Lung microvascular endothelial cell (primary cell): ENCODE data around the gene SEC24C. TPM values are rescaled to one million over a fixed set of nuclear protein-coding genes. Genes with fewer than 3 reads are reported as not detected.
"Not testable (repeated sequence)": the region's sequence is repeated elsewhere in the genome, so short reads cannot be mapped to it uniquely, and the experiment has no call there.

ENCODE experiments used
- DNase-seq, 2 donors: peaks; one replicate each; pipeline versions ENCODE4 v3.0.0 to v3.0.0-alpha.2; 2010; ENCODE audit warnings: low read depth in 2 of 2
- total RNA-seq: library from RNA; depleted of rRNA; stranded (reverse); fragments of >200 nt; gene quantifications from 2 replicates; pipeline ENCODE4 v1.2.1, GENCODE V29; 2014

Gene SEC24C
- total RNA-seq, 1 donor from 2014 or later = 52.8 TPM

DNA sequence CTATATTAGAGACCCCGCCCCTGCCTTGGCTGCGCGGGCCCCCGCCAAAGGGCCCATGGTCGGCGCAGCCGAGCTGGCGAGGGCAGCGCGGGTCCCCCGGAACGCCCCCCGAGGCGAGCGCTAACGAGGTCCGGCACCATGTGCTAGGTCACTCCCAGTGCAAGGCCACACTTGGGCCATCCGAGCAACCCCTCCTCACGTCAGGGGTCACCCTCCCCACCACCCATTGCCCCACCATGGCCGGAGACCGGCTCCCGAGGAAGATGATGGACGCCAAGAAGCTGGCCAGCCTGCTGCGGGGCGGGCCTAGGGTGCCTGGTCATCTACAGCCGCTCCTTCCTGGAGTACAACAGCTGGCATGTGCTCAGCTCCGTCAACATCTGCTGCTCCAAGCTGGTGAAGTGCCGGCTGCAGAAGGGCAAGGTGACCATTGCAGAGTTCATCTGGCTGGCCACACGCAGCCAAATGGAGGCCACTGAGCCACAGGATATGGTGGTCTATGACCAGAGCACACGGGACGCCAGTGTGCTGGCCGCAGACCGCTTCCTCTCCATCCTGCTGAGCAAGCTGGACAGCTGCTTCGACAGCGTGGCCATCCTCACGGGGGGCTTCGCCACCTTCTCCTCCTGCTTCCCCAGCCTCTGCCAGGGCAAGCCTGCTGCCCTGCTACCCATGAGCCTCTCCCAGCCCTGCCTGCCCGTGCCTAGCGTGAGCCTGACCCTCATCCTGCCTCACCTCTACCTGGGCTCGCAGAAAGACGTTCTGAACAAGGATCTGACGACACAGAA is 12.4 kb upstream of the SEC24C start:
- DNase-seq = no peak

DNA sequence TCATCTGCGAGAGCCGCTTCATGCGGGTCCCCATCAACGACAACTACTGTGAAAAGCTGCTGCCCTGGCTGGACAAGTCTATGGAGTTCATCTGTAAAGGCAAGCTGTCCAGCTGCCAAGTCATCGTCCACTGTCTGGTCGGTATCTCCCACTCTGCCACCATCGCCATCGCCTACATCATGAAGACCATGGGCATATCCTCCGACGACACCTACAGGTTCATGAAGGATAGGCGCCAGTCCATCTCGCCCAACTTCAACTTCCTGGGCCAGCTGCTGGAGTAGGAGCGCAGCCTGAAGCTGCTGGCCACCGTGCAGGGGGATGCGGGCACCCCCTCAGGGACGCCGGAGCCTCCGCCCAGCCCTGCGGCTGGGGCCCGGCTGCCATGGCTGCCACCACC is 11.7 kb upstream of the SEC24C start:
- DNase-seq = no peak

- DNase-seq = no peak
These were observed 11.1 kb upstream of the SEC24C start for GRCh38 chr10:73732931-73733623.

- no peak for DNase-seq
These were observed 10.0 kb upstream of the SEC24C start for GRCh38 chr10:73734028-73734720.

GRCh38 chr10:73734796-73735305 is 9.3 kb upstream of the SEC24C start:
- DNase-seq = no peak

DNA sequence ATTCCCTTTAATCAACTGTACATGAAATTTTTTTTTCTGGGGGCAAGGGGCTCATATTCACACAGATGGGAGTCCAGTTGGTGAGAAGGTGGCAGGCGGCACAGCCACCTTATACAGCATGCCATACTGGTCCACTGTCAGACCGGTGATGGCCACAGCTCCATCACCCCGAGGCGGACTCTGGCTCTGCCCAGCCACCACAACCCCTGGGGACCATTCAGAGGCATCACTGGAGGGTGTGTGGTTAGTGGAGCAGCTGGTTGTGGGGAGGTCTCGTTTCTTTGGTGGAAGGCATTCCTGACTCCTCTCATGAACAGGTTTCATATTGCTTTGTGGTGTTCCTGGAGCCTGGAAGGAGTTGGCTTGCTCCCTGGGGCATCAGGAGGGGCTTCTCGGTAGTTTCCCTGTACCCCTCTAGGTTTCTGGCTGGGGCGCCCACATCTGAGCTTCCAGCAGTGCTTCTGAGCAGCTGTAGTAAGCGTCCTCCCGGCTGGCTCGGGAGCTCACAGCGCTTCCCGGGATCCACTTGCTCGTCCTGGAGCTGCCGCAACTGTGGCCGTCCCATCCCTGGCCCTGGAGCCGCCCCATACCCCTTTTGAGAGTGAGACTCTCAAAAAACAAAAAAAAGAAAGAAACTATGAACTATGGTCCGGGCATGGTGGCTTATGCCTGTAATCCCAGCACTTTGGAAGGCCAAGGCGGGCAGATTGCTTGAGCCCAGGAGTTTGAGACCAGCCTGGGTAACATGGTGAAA is 3.5 kb upstream of the SEC24C start:
- DNase-seq = not testable (repeated sequence)

GRCh38 chr10:73742454-73742734 is 1.8 kb upstream of the SEC24C start:
- no peak for DNase-seq

DNA sequence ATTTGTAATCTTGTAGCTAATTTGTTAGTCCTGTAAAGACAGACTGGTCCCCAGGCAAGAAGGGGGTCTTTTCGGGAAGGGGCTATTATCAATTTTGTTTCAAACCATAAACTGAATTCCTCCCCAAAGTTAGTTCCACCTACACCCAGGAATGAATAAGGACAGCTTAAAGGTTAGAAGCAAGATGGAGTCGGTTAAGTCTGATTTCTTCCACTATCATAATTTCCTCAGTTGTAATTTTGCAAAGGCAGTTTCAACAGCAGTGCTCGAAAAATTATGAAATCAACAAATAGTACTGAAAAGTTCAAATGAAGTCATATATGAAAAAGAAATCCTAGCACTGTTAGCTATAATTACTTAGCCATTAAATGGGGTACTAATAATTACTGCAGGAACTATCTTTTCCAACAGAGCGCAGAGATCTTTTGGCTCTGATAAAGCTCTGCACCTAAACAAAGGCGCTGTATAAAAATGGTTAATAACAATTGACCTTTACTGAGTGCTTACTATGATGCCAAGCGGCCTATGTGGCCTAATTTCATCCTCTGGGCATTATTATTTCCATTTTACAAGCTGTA is 756 bp upstream of the SEC24C start:
- DNase-seq = no peak

DNA sequence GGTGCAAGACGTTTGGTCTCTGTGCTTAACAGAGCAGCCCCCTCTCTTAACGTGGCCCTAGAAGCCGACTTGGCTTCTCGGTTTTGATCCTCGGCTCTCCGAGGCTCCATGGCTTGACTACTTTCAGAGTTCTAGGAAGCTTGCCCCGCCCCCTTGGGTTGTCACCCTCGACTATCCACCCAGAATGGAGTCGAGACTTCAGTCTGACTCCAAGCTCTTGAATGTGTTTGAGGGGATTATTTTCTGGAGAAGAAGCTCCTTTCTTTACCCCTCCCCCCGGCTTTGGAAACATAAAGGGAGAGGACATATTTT is 448 bp downstream of the SEC24C start:
- DNase-seq = peak in 1 of 2 donors; percentile 74

DNA sequence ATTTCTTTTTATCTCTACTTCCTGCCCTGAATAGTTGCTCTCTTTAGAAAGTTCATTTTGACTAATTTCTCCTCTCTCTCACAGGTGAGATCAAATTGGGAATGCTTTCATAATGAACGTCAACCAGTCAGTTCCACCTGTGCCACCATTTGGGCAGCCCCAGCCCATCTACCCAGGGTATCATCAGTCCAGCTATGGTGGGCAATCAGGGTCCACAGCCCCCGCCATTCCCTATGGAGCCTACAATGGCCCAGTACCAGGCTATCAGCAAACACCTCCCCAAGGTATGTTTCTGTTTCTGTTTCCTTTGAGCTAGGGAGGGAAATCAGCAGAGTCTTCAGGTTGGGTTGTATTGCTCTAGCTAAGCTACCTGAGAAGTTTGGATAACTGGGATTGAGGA is 2.5 kb downstream of the SEC24C start:
- no peak for DNase-seq

DNA sequence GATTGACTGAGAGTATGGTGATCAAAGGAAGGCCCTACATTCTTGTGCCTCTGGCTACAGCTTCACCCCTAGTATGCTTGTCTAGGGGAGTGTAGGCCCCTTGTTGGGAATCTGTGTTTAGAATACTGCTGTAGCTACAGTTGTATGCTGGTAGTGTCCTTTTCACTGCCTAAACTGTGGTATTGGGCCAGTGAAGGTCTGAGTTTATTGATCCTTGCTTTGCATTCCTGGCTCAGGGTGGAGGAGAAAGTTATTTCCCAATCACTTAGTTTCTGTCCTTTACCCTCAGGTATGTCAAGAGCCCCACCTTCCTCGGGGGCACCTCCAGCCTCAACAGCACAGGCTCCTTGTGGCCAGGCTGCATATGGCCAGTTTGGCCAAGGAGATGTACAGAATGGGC is 6.6 kb downstream of the SEC24C start:
- DNase-seq = no peak

GRCh38 chr10:73756183-73756582 is 12.0 kb downstream of the SEC24C start:
- no peak for DNase-seq

- DNase-seq = no peak
These were observed 14.7 kb downstream of the SEC24C start for GRCh38 chr10:73758704-73759511.

DNA sequence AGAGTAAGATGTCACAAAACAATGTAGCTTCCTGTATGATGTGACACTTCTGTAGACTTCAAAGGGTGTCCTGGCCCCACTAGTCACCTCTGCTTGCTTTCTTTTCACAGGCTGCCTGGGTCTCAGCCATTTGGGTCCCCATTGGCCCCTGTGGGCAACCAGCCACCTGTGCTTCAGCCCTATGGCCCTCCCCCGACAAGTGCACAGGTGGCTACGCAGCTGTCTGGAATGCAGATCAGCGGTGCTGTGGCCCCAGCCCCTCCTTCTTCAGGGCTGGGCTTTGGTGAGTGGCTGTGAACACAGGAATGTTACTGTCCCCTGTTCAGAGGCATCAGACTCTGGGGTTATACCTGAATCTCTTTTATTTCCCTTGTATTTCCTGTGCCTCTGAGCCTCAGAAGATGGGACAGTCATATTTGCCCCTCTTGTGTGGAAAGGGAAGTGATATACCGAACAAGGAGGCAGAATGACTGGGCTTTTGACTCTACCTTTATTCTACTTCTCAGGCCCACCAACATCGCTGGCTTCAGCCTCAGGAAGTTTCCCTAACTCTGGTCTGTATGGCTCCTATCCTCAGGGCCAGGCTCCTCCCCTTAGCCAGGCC is 15.4 kb downstream of the SEC24C start:
- DNase-seq = no peak

DNA sequence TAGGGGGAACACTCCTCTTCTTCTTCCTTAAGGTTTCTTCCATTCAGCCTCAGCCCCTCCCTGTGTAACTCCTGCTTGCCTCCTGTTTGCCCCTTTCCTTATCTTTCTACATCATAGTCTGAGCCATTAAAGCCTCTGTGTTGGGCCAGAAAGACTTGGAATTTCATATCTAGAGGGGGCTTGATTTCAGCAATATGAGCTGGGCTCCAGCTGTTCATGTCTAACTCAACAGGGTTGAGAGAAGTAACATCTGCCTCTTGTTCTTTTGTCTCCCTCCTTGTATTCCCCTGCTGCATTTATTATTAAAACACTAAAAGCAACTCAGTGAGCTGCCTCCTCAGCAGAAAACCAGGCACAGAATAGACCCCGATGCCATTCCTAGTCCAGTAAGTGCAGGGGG is 17.6 kb downstream of the SEC24C start:
- no peak for DNase-seq

DNA sequence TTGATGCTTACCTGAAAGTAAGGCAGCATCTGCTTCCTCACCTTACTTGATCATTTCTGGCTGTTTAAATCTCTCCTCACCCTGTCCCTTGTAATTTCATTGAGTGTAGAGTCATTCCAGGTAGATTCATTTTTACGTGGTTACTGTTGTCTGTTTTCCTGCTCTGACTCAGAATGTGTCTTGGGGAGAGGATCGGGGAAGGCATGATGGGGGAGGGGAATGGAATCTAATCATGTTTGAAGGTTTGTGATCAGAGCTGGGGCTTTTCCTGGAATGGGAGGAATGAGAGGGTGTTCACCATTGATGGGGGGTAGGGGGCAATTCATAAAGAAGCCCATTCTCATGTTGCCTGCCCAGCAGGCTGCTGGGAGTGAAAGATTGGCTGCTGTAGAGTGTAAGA is 18.7 kb downstream of the SEC24C start:
- DNase-seq = peak in 1 of 2 donors; percentile 32

DNA sequence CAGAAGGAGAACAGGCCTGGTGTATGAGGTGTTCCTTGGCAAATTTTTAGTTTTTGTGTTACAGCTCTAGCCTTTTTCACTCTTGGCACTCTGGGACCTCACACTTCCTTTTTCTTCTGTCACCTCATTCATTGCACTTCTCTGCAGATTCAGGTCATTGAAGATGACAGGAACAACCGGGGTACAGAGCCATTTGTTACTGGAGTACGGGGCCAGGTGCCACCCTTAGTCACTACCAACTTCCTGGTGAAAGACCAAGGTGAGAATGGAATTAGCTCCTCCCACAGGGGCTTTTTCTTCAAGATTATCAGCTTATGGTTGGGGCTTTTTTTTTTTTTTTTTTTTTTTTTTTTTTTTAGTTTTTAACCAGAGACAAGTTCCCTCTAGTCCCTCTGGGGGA is 19.2 kb downstream of the SEC24C start:
- DNase-seq = no peak

- DNase-seq = no peak
These were observed 20.9 kb downstream of the SEC24C start for GRCh38 chr10:73765066-73765465.

DNA sequence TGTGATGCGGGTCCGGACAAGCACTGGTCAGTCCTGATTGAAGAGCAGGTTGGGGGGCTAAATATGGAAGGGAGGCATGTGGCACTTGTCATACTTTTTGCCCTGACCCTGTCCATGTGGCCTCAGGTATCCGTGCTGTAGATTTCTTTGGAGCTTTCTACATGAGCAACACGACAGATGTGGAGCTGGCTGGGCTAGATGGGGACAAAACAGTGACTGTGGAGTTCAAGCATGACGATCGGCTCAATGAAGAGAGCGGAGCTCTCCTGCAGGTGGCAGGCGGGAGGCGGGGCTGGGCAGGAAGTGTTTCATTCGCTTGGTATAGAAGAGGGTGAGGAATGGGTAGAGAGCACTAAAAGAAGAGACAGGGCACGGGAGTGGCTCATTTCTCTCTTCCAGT is 24.7 kb downstream of the SEC24C start:
- DNase-seq = no peak

DNA sequence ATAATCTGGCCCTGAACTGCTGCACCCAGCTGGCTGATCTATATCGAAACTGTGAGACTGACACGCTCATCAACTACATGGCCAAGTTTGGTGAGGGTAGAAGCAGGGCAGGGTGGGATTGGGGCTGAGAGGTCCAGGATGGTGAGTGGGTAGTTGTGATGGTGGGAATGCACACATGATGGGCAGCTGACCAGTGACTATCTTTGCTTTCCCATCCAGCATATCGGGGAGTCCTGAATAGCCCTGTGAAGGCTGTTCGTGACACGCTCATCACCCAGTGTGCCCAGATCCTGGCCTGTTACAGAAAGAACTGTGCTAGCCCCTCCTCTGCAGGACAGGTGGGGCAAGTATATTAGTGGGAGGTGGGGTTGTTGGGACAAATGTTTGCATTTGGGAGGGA is 25.2 kb downstream of the SEC24C start:
- DNase-seq = no peak
